NCI-H2029 treated with DMSO at 0.1 percent for 48 hours (cell line): ENCODE results near the gene CUX1.
"Not testable (repeated sequence)": the region's sequence is repeated elsewhere in the genome, so short reads cannot be mapped to it uniquely, and the experiment has no call there.

Experiments
- DNase-seq: peaks from one replicate; lab custom pipeline; 2025; lab: John Stamatoyannopoulos, UW

CUX1 gene

GRCh38 chr7:102045681-102046372 is 228.4 kb downstream of the CUX1 start:
- DNase-seq: no peak

- DNase-seq: no peak
Observed at GRCh38 chr7:102046373-102047117, 229.1 kb downstream of the CUX1 start.

GRCh38 chr7:102047167-102047566 is 229.7 kb downstream of the CUX1 start:
- DNase-seq: no peak

- no peak for DNase-seq
Observed at GRCh38 chr7:102049765-102050164, 232.3 kb downstream of the CUX1 start.

DNA sequence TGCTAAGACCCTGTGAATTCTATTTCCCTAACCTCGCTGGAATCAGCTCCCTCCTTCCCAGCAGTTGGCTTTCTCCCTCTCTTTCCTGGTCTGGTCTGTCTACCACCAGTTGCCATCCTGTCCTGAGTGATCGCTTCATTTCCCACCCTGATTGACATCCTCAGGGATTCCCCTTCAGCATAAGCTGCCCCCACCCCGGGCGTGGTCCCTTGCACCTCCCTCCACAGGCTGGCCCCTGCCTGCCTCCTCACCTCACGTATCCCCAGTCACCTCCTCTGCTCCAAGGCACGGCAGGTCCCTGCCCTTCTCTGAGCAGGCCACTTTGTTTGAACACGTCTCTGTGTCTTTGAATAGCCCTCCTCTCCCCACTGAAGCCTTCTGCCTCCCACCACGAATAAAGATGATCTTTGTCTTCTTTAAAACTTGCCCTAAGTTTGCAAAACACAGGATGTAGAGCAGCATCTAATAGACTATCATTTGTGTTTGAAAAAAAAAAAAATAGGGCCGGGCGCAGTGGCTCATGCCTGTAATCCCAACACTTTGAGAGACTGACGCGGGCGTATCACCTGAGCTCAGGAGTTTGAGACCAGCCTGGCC is 233.5 kb downstream of the CUX1 start:
- DNase-seq: no peak

- DNase-seq: not testable (repeated sequence)
Observed at GRCh38 chr7:102051736-102052135, 234.3 kb downstream of the CUX1 start.

DNA sequence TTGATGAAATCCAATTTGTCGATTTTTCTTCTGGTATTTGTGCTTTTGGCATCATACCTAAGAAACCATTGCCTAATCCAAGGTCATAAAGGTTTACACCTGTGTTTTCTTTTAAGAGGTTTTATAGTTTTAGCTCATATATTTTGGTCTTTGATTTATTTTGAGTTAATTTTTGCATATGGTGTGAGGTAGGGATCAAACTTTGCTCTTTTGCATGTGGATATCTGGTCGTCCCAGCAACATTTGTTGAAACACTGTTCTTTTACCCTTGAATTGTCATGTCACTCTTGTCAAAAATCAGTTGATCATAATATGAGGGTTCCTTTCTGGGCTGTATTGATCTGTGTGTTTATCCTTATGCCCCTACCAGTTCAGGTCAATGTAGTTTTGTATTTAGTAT is 236.7 kb downstream of the CUX1 start:
- DNase-seq: no peak

DNA sequence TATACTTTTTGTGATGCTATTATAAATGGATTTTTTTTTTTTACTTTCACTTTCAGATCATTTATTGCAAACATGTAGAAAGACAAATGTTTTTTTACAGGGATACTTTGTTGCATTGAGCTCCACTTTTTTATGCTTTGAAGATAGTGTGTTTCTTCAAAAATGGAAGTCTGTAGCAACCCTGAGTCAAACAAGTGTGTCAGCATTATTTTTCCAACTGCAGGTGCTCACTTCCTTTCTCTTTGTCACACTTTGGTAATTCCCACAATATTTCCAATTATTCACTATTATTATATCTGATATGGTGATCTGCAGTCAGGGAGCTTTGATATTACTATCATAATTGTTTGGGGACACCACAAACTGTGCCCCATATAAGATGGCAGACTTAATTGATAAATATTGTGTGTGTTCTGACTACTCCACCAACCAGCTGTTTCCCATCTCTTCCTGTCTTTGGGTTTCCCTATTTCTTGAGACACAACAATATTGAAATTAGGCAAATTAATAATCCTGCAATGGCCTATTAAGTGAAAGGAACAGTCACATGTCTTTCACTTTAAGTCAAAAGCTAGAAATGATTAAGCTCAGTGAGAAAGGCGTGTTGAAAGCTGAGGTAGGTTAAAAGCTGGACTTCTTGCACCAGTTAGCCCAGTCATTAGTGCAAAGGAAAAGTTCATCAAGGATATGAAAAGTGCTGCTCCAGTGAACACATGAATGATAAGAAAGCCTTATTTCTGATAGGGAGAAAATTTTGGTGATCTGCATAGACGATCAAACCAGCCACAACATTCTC is 238.0 kb downstream of the CUX1 start:
- DNase-seq: no peak

GRCh38 chr7:102059524-102059923 is 242.1 kb downstream of the CUX1 start:
- no peak for DNase-seq

DNA sequence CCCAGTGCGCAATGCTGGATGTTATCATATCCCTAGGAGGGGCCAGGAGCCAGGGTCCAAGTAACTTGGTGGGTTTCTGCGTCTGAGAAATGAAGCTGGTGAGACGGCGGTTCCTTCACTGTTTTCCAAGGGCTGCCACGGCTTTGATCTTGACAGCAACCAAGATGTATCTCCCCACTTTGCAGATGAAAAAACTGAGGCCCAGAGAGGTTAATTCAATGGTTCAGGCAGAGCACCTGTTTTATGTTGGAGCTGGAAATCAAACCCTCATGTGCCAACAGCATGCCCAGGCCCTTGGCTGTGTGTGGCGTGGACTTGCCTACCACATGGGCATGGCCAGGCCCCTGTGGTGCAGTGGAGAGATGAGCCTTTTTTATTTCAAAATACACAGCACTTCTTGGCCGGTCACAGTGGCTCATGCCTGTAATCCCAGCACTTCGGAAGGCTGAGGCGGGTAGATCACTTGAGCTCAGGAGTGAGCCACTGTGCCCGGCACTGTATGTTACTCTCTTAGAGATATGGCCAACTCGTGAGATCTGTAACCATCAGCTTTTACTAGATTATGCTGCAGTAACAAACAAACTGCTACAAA is 244.0 kb downstream of the CUX1 start:
- DNase-seq: no peak

DNA sequence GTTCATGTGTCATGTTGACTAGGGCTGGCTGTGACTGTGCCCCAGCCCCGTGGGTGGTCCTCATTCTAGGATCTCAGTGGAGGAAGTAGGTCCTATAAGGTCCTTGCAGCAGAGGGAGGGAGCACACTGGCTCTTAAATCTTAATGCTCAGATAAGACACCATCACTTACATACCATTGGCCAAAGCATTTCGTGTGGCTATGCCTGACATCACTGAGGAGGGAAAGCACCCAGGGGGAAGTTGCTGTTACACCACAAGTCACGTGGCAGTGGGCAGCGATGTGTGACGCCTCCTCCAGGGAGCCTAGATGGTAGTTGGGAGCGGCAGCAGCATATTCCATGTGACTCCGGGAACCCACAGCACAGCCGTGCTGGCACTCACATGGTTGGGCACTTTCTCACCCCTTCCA is 244.6 kb downstream of the CUX1 start:
- DNase-seq: no peak

DNA sequence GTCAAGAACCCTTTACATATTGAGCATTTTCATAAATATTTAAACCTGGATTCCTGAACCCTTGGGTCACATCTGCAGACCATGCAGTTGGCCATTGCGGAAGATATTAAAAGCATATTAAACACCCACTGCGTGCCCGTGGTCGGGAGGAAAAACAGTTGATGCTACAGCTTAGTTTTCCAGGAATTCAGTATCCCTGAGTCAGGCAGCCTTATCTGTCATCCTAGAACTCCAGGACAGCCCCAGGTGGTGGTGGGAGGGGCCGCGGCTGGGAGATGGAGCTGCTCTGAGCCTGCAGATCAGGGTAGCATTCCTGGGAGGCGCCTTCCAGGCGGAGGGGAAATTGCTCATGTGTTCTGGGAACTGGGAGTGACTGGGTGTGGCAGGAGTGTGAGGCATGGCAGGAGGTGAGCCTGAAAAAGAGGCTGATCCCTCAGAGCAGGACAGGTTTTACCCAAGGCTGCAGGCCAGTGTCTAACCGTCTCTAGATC is 246.3 kb downstream of the CUX1 start:
- no peak for DNase-seq

DNA sequence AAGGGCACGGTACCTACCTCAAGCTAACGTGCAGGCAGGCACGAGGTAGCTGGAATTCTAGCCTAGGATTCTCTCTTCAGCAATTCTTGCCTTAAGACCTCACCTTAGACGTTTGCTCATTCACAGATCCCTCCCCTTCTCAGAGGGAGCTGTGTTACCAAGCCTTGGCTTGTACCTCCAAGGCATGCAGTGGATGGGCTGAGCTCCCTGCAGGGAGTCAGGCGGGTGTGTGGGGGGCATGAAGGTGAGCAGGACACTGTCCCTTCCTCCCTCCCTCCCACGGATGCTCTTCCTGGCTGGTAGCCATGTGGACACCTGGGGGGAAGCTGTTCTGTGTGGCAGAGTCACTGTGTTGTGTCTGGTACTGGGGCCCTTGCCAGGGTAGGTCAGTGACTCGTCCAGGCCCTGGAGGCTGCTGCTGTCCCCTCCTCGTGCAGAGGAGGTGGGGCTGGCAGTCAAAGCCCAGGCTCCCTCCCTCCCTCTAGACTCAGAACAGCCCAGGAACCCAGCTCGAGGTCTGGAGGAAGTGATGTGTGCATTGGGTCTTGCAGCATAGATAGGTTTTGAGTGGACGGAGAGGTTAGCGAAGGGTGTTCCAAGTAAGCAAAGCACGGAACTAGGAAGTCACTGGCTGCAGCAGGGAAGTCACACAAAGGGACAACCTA is 247.1 kb downstream of the CUX1 start:
- no peak for DNase-seq

GRCh38 chr7:102065226-102065625 is 247.8 kb downstream of the CUX1 start:
- DNase-seq: no peak

- DNase-seq: no peak
Observed at GRCh38 chr7:102066476-102066875, 249.1 kb downstream of the CUX1 start.

DNA sequence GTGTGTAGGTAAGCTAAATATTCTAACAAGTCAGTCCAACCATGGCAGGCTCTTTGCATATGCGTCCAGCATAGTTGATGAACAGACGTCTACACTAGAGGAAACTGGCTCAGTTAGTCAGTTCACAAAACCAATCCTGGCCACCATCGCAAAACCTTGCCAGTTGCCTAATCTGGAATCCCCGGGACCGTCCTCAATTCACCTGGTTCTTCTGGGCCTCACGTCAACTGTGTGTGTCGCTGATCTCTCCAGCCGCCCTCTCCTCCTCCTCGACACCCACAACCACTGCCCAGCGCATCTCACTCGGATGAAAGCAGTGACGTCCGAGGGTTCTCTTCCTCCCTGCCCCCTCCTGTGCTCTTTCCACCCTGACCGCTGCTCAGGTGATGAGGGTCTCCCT is 251.4 kb downstream of the CUX1 start:
- DNase-seq: no peak

DNA sequence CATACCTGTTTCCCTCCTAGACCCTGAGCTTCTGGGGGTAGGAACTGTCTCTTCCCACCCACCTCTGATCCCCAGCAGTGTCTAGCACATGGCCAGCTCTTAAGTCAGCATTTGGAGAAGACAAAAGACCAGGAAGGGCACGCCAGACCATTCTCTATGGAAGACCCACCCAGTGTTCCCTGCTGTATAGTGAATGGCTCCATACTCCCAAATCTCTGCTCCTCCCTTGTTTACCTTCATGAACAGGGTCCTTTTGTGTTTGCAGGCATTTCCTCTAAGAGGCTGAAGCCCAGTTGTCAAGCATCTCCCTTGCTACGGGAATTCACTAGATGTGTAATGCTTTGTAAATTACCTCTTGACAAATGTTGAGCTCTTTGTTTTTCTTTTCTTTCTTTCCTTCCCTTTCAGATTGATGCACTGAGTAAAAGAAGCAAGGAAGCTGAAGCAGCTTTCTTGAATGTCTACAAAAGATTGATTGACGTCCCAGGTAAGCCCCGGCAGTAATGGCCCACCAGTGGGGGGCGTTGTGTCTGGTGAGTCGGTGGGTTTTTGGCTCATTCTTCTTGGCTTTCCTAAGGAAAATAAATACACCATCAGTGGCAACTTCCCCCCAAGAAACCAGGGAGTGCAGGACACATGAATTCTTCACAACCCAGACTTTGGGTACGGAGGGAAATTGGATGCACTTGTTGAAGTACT is 252.7 kb downstream of the CUX1 start:
- no peak for DNase-seq

DNA sequence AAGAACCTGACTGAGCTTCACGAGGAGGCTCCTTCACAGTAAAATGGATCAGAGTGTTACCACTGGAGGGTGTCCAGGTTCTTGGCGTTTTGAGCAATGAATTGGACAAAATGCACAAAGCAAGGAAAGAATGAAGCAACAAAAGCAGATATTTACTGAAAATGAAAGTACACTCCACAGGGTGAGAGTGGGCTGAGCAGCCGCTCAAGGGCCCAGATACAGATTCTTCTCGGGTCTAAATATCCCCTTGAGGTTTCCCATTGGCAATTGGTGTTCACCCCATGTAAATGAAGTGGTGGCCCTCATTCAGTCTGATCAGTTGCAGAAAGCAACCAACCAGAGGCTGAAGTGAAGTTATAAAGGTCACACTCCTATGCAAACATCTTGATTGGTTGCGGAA is 254.6 kb downstream of the CUX1 start:
- DNase-seq: no peak

GRCh38 chr7:102072636-102073209 is 255.3 kb downstream of the CUX1 start:
- no peak for DNase-seq
